ENCODE results near the gene SSB. TPM values are rescaled to one million over a fixed set of nuclear protein-coding genes. Genes with fewer than 3 reads are reported as not detected.

SSB gene
- total and polyA plus RNA-seq, 2 of the 13 experiments (the other 11 are each of a cell fraction or from before 2014, with no cell fraction given) = 109 to 208 TPM

GRCh38 chr2:169827272-169828140 lies 28.8 kb downstream of the SSB start, which contains the start of gene UBR3 (continued):
- TF ChIP-seq MYNN (CRISPR knock-in tag; IDR thresholded peaks at IDR 0.05; ENCODE audit: low read depth) (no peak), ZNF235 (CRISPR knock-in tag; IDR thresholded peaks at IDR 0.05; ENCODE audit: borderline replicate concordance) (no peak), ZBED4 (CRISPR knock-in tag; IDR thresholded peaks at IDR 0.05; ENCODE audit: borderline replicate concordance) (no peak), ZSCAN21 (CRISPR knock-in tag; IDR thresholded peaks at IDR 0.05; ENCODE audit: borderline replicate concordance) (peak; percentile 56), ZEB1 (IDR thresholded peaks at IDR 0.05; ENCODE audit: insufficient replicate concordance, low read depth) (peak; percentile 14), SAP130 (CRISPR knock-in tag; IDR thresholded peaks at IDR 0.05; ENCODE audit: low read depth) (peak; percentile 64), EHMT2 (IDR thresholded peaks at IDR 0.05; ENCODE audit: borderline replicate concordance, low read depth, low read length) (no peak), ZNF784 (CRISPR knock-in tag; IDR thresholded peaks at IDR 0.05; ENCODE audit: borderline replicate concordance) (0 out of 2 replicates have a peak, but pooled peaks have one; percentile 23), ZHX2 (IDR thresholded peaks at IDR 0.05; ENCODE audit: low read depth) (no peak), ZHX2 (CRISPR knock-in tag; IDR thresholded peaks at IDR 0.05; ENCODE audit: borderline replicate concordance) (peak; percentile 65; the same call in 1 of the 2 replicates), HDAC2 (CRISPR knock-in tag; IDR thresholded peaks at IDR 0.05) (no peak), ZNF720 (CRISPR knock-in tag; IDR thresholded peaks at IDR 0.05) (no peak), DZIP1 (CRISPR knock-in tag; IDR thresholded peaks at IDR 0.05) (no peak), RCOR2 (CRISPR knock-in tag; IDR thresholded peaks at IDR 0.05) (no peak)

Data from HepG2 (cell line).